Large intestine (tissue), 3 donors: Measurements from ENCODE around the gene DISC1. TPM values are rescaled to one million over a fixed set of nuclear protein-coding genes. Genes with fewer than 3 reads are reported as not detected.

Source experiments
- DNase-seq, 2 donors: peaks; one replicate each; pipeline versions ENCODE4 v3.0.0 to v3.0.0-alpha.2; 2013
- H3K27ac ChIP-seq: one replicate; pipeline ENCODE4 v1.5.1; 2013; ENCODE audit warnings: low read length
- H3K27me3 ChIP-seq: 2 replicates; pipeline ENCODE4 v1.6.1; 2013; ENCODE audit warnings: low read length; ENCODE audit not compliant: control insufficient read depth, insufficient read depth
- H3K36me3 ChIP-seq: 2 replicates; pipeline ENCODE4 v1.6.1; 2013; ENCODE audit warnings: low read length; ENCODE audit not compliant: control insufficient read depth, insufficient read depth
- H3K4me1 ChIP-seq: one replicate; pipeline ENCODE4 v1.6.1; 2013; ENCODE audit warnings: low read length; ENCODE audit not compliant: control insufficient read depth, insufficient read depth
- H3K4me3 ChIP-seq: one replicate; pipeline ENCODE4 v1.5.1; 2013; ENCODE audit warnings: low read length
- H3K9me3 ChIP-seq: one replicate; pipeline ENCODE4 v1.6.1; 2013; ENCODE audit warnings: mild to moderate bottlenecking, low read depth, low read length, moderate library complexity; ENCODE audit not compliant: control insufficient read depth
- WGBS: methylation state at CpG from one replicate; pipeline ENCODE4 v1.1.5; 2013; ENCODE audit warnings: low lambda C conversion rate; ENCODE audit not compliant: insufficient coverage; 5-methylcytosine and 5-hydroxymethylcytosine counted together
- polyA plus RNA-seq: library from polyadenylated mRNA; unstranded; fragments of 120-200 nt; gene quantifications from one replicate; pipeline ENCODE4 v1.2.1, GENCODE V29; 2013

The DISC1 gene
- polyA plus RNA-seq, 1 donor = 2.4 TPM

GRCh38 chr1:231605149-231606100 is 21.2 kb upstream of the DISC1 start:
- Histone ChIP-seq H3K27me3 (no peaks in the 10 kb centered on the region), H3K9me3 (no peaks in the 10 kb centered on the region), H3K4me3 (no peak overlapping the region), H3K36me3 (no peaks in the 10 kb centered on the region), H3K4me1 (no peaks in the 10 kb centered on the region), H3K27ac (no peak overlapping the region)
- no peak for DNase-seq
- no CpG with 5 or more reads among the region's 8 CpGs for WGBS

- H3K4me3 ChIP-seq = no peak overlapping the region
- H3K27me3 ChIP-seq = peaks cover 2% of the 10 kb centered on the region
- no peaks in the 10 kb centered on the region for H3K36me3 ChIP-seq
- H3K9me3 ChIP-seq = no peaks in the 10 kb centered on the region
- H3K4me1 ChIP-seq = no peaks in the 10 kb centered on the region
- no peak for DNase-seq
- WGBS = 40% methylated on average over 1 of the region's 4 CpGs
- no peak overlapping the region for H3K27ac ChIP-seq
Observed at GRCh38 chr1:231606712-231607111, 19.9 kb upstream of the DISC1 start.

- H3K36me3 ChIP-seq = no peaks in the 10 kb centered on the region
- no peak overlapping the region for H3K4me3 ChIP-seq
- no peak overlapping the region for H3K27ac ChIP-seq
- no CpG with 5 or more reads among the region's 2 CpGs for WGBS
- DNase-seq = no peak
- H3K9me3 ChIP-seq = no peaks in the 10 kb centered on the region
- H3K27me3 ChIP-seq = peaks cover 2% of the 10 kb centered on the region
- H3K4me1 ChIP-seq = no peaks in the 10 kb centered on the region
Observed at GRCh38 chr1:231610388-231610787, 16.2 kb upstream of the DISC1 start.

GRCh38 chr1:231611111-231611510 is 15.5 kb upstream of the DISC1 start:
- Histone ChIP-seq H3K36me3 (no peaks in the 10 kb centered on the region), H3K4me3 (no peak overlapping the region), H3K27ac (no peak overlapping the region), H3K4me1 (no peaks in the 10 kb centered on the region), H3K27me3 (peaks cover 2% of the 10 kb centered on the region), H3K9me3 (no peaks in the 10 kb centered on the region)
- 83% methylated on average over 1 of the region's 5 CpGs for WGBS
- no peak for DNase-seq

- H3K36me3 ChIP-seq = no peaks in the 10 kb centered on the region
- H3K4me3 ChIP-seq = no peak overlapping the region
- 100% methylated on average over 1 of the region's 5 CpGs for WGBS
- no peaks in the 10 kb centered on the region for H3K9me3 ChIP-seq
- H3K27me3 ChIP-seq = peaks cover 4% of the 10 kb centered on the region
- no peak for DNase-seq
- no peak overlapping the region for H3K27ac ChIP-seq
- no peaks in the 10 kb centered on the region for H3K4me1 ChIP-seq
Observed at GRCh38 chr1:231611851-231612250, 14.7 kb upstream of the DISC1 start.

GRCh38 chr1:231612393-231613089 is 14.0 kb upstream of the DISC1 start:
- 85% methylated on average over 4 of the region's 10 CpGs for WGBS
- peaks cover 4% of the 10 kb centered on the region for H3K27me3 ChIP-seq
- DNase-seq = no peak
- no peaks in the 10 kb centered on the region for H3K9me3 ChIP-seq
- no peaks in the 10 kb centered on the region for H3K36me3 ChIP-seq
- H3K27ac ChIP-seq = no peak overlapping the region
- no peaks in the 10 kb centered on the region for H3K4me1 ChIP-seq
- H3K4me3 ChIP-seq = no peak overlapping the region

- Histone ChIP-seq H3K36me3 (no peaks in the 10 kb centered on the region), H3K27me3 (peaks cover 4% of the 10 kb centered on the region), H3K27ac (no peak overlapping the region), H3K4me3 (no peak overlapping the region), H3K9me3 (no peaks in the 10 kb centered on the region), H3K4me1 (no peaks in the 10 kb centered on the region)
- DNase-seq = no peak
- WGBS = 40% methylated on average over 1 of the region's 7 CpGs
Observed at GRCh38 chr1:231613419-231614349, 12.9 kb upstream of the DISC1 start.

GRCh38 chr1:231616667-231617066 is 9.9 kb upstream of the DISC1 start:
- Histone ChIP-seq H3K9me3 (no peaks in the 10 kb centered on the region), H3K4me1 (no peaks in the 10 kb centered on the region), H3K36me3 (no peaks in the 10 kb centered on the region), H3K27me3 (peaks cover 2% of the 10 kb centered on the region), H3K4me3 (no peak overlapping the region), H3K27ac (no peak overlapping the region)
- DNase-seq = no peak
- no CpG with 5 or more reads among the region's 2 CpGs for WGBS

- H3K27me3 ChIP-seq = peaks cover 2% of the 10 kb centered on the region
- H3K4me3 ChIP-seq = no peak overlapping the region
- no peak for DNase-seq
- WGBS = 0% methylated on average over 2 of the region's 7 CpGs
- H3K9me3 ChIP-seq = no peaks in the 10 kb centered on the region
- no peak overlapping the region for H3K27ac ChIP-seq
- H3K36me3 ChIP-seq = no peaks in the 10 kb centered on the region
- H3K4me1 ChIP-seq = no peaks in the 10 kb centered on the region
Observed at GRCh38 chr1:231618609-231619256, 7.9 kb upstream of the DISC1 start.

- no peak for DNase-seq
- Histone ChIP-seq H3K9me3 (no peaks in the 10 kb centered on the region), H3K4me3 (no peak overlapping the region), H3K4me1 (no peaks in the 10 kb centered on the region), H3K27me3 (peaks cover 2% of the 10 kb centered on the region), H3K36me3 (no peaks in the 10 kb centered on the region), H3K27ac (no peak overlapping the region)
Observed at GRCh38 chr1:231619257-231619634, 7.3 kb upstream of the DISC1 start.
